ENCODE measurements around the gene FBXO34. TPM values are rescaled to one million over a fixed set of nuclear protein-coding genes. Genes with fewer than 3 reads are reported as not detected.
A peak's percentile ranks its signal among the peaks of the same experiment; 100 is the strongest.

The FBXO34 gene
- total and polyA plus RNA-seq, 4 experiments from 2014 or later, result 33.8 to 44.1 (median 42.9) TPM

DNA sequence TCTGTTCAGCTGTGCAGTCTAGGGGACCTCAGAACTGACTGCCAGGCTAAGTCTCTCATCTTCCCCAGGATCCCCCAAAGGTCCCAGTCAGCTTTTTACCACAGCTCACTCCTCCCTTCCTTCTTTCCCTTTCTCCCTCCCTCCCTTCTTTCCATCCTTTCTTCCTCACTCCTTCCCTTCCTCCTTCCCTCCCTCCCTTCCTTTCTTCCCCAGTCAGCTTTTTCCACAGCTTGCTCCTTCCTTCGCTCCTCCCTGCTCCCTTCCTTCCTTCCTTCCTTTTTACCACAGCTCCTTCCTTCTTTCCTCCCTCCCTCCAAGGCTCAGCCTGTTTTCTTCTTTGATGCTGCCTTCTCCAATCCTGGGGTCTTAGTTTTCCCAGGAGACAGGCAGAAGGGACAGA, 101.2 kb downstream of the FBXO34 start:
- peaks cover 44 to 54% of the 10 kb centered on the region in 2 donors for H3K36me3 Mint-ChIP-seq
- CTCF ChIA-PET (ENCODE audit: partially characterized antibody), result interaction anchor here (0.6 to 3.7 kb wide), 6 partner anchors 9 to 392 kb away, joined by 3 to 20 read pairs (median 4); partner anchors contain the start of gene FBXO34
- Histone ChIP-seq H3K4me1 (ENCODE audit: insufficient read depth, low read length) (peaks cover 33% of the 10 kb centered on the region), H3K27me3 (ENCODE audit: insufficient read depth, low read length) (no peaks in the 10 kb centered on the region), H3K36me3 (ENCODE audit: insufficient read depth, low read length) (peaks cover 21% of the 10 kb centered on the region), H3K9me3 (ENCODE audit: control insufficient read depth in 1 of 2, low read length in 2 of 2) (no peaks in the 10 kb centered on the region), H3K4me3 (ENCODE audit: low read length in 2 of 2) (no peak overlapping the region), H3K27ac (ENCODE audit: low read depth, low read length) (no peak overlapping the region)
- POLR2A ChIA-PET (ENCODE audit: partially characterized antibody), result interaction anchor here (1.4 to 3.4 kb wide), 2 partner anchors 9 to 35 kb away, joined by 3 to 12 read pairs; no protein-coding TSS in a partner anchor
- H3K27ac Mint-ChIP-seq, result peak overlapping the region in 6 of 7 donors; percentile 75 to 92 (median 86)
- no peak overlapping the region for H3K4me3 Mint-ChIP-seq
- no peaks in the 10 kb centered on the region for H3K27me3 Mint-ChIP-seq
- peaks cover 32 to 43% (median 38%) of the 10 kb centered on the region in 4 donors for H3K4me1 Mint-ChIP-seq
- DNase-seq, result no peak
- no peaks in the 10 kb centered on the region for H3K9me3 Mint-ChIP-seq
- intact Hi-C loops (cut with micrococcal nuclease), result loop anchor here (5.0 kb wide), 2 partner anchors 35 to 40 kb away; partner anchors contain the start of gene ATG14

DNA sequence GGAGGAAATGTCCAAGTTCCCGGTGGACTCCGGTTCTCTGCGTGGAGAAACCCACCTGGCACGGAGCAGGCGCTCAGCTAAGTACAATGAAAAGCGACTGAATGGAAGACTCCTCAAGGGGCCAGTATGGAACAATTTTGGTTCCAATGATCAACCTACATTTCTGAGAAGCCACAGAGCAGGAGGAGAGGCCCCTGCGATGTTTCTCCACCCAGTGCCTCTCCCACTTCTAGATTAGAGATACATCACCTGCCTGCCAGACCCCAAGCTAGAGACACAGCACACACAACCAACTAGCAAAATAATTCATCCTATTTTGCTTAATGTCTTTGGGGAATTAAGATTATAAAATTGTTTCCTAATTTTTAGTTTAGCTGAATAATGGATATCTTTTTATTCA, 101.6 kb downstream of the FBXO34 start:
- H3K36me3 ChIP-seq (ENCODE audit: insufficient read depth, low read length), result peaks cover 24% of the 10 kb centered on the region
- no peaks in the 10 kb centered on the region for H3K27me3 ChIP-seq (ENCODE audit: insufficient read depth, low read length)
- Mint-ChIP-seq H3K4me1 (peaks cover 32 to 43% (median 38%) of the 10 kb centered on the region in 4 donors), H3K27ac (peak overlapping the region; percentile 36 to 92 (median 75)), H3K36me3 (peaks cover 43 to 54% of the 10 kb centered on the region in 2 donors), H3K9me3 (no peaks in the 10 kb centered on the region), H3K4me3 (no peak overlapping the region), H3K27me3 (no peaks in the 10 kb centered on the region)
- ChIA-PET CTCF (ENCODE audit: partially characterized antibody) (interaction anchor here (0.7 to 3.7 kb wide), 6 partner anchors 9 to 101 kb away, joined by 3 to 20 read pairs (median 3); partner anchors contain the start of gene FBXO34), POLR2A (ENCODE audit: partially characterized antibody) (interaction anchor here (1.4 to 3.4 kb wide), 2 partner anchors 9 to 35 kb away, joined by 3 to 12 read pairs; no protein-coding TSS in a partner anchor)
- H3K4me3 ChIP-seq (ENCODE audit: low read length in 2 of 2), result no peak overlapping the region
- no peak overlapping the region for H3K27ac ChIP-seq (ENCODE audit: low read depth, low read length)
- H3K4me1 ChIP-seq (ENCODE audit: insufficient read depth, low read length), result peaks cover 33% of the 10 kb centered on the region
- H3K9me3 ChIP-seq (ENCODE audit: control insufficient read depth in 1 of 2, low read length in 2 of 2), result no peaks in the 10 kb centered on the region
- no peak for DNase-seq
- intact Hi-C loops (cut with micrococcal nuclease), result loop anchor here (5.0 kb wide), 2 partner anchors 36 to 39 kb away; partner anchors contain the start of gene ATG14

DNA sequence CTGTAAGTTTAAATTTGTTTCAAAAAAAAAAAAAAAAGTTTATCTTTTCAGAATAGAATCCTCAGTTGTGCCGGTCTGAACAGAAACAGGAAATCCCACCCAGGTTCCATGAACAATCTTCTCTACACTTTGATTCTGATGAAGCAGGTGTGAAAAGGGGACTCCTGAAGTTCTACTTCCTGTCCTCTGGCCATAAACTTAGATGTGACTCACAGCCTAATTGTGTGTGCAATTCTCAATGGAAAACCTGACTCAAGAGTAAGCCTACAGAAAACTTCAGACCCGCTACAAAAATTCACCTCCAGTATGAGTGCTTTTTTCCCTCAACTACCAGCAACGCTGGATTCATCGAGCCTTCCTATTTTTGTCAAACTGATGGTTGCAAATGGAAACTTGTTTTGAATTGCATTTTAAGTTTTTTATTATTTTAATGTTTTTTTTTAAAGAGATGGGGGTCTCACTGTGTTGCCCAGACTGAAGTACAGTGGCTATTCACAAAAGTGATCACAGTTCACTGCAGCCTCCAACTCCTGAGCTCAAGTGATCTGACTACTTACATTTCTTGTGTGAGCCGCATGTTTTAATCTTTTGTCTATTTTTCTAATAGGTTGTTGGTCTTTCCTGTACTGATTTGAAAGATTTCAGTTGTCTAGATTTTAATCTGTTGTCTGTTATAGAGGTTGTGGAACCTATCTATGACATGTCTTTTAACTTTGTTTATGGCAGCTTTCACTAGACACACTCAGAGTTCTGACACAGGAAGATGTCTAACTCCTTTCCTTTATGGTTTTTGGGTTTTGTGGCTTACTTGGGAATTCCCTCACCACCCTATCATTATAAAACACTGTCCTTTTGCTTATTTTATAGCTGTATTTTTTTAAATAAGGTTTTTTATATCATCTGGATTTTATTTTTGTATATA, 102.8 kb downstream of the FBXO34 start:
- Mint-ChIP-seq H3K36me3 (peaks cover 44 to 55% of the 10 kb centered on the region in 2 donors), H3K4me3 (peak overlapping the region; percentile 52 to 87 (median 58)), H3K9me3 (no peaks in the 10 kb centered on the region), H3K27ac (peak overlapping the region; percentile 81 to 98 (median 89)), H3K27me3 (no peaks in the 10 kb centered on the region), H3K4me1 (peaks cover 32 to 49% (median 38%) of the 10 kb centered on the region in 4 donors)
- no peaks in the 10 kb centered on the region for H3K9me3 ChIP-seq (ENCODE audit: control insufficient read depth in 1 of 2, low read length in 2 of 2)
- ChIA-PET CTCF (ENCODE audit: partially characterized antibody) (interaction anchor here (0.7 to 3.7 kb wide), 9 partner anchors 10 to 102 kb away, joined by 3 to 20 read pairs (median 4); partner anchors contain the start of gene FBXO34), POLR2A (ENCODE audit: partially characterized antibody) (interaction anchor here (0.6 to 3.4 kb wide), 12 partner anchors 10 to 102 kb away, joined by 3 to 14 read pairs (median 4); partner anchors contain the start of gene ATG14)
- peaks cover 33% of the 10 kb centered on the region for H3K4me1 ChIP-seq (ENCODE audit: insufficient read depth, low read length)
- intact Hi-C loops (cut with micrococcal nuclease), result loop anchor here (5.0 kb wide), 2 partner anchors 37 to 38 kb away; partner anchors contain the start of gene ATG14
- H3K27ac ChIP-seq (ENCODE audit: low read depth, low read length), result peak overlapping the region; percentile 33
- DNase-seq, result peak; percentile 68 to 85 (median 70)
- peaks cover 27% of the 10 kb centered on the region for H3K36me3 ChIP-seq (ENCODE audit: insufficient read depth, low read length)
- no peaks in the 10 kb centered on the region for H3K27me3 ChIP-seq (ENCODE audit: insufficient read depth, low read length)
- peak overlapping the region in 1 of 2 donors; percentile 18 for H3K4me3 ChIP-seq (ENCODE audit: low read length in 2 of 2)

DNA sequence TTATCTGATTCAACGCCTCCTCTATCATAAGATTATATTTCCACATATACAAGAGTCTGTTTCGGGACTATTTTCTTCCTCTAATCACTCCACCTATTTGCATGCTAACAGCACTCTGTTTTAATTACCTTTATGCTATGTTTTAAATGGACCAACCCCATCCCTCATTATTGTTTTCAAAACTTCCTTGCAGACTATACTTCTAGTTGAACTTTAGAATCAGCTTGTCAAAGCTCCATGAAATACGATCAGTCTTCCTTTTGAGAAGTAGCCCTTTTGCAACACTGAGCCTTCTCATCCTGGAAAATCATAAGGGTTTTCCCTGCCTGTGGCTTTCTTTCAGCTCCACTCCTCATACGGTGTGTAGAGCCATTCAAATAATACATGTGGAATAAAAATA, 103.5 kb downstream of the FBXO34 start:
- ChIA-PET CTCF (ENCODE audit: partially characterized antibody) (interaction anchor here (1.0 to 3.7 kb wide), 8 partner anchors 10 to 163 kb away, joined by 3 to 20 read pairs (median 4); partner anchors contain the start of gene FBXO34), POLR2A (ENCODE audit: partially characterized antibody) (interaction anchor here (0.6 to 2.8 kb wide), 10 partner anchors 11 to 103 kb away, joined by 3 to 14 read pairs (median 4); partner anchors contain the start of gene ATG14)
- Histone ChIP-seq H3K4me3 (ENCODE audit: low read length in 2 of 2) (peak overlapping the region in 1 of 2 donors; percentile 18), H3K27ac (ENCODE audit: low read depth, low read length) (peak overlapping the region; percentile 33), H3K27me3 (ENCODE audit: insufficient read depth, low read length) (no peaks in the 10 kb centered on the region), H3K9me3 (ENCODE audit: control insufficient read depth in 1 of 2, low read length in 2 of 2) (no peaks in the 10 kb centered on the region), H3K4me1 (ENCODE audit: insufficient read depth, low read length) (peaks cover 33% of the 10 kb centered on the region), H3K36me3 (ENCODE audit: insufficient read depth, low read length) (peaks cover 21% of the 10 kb centered on the region)
- peak overlapping the region in 7 of 8 donors; percentile 23 to 87 (median 52) for H3K4me3 Mint-ChIP-seq
- no peak for DNase-seq
- peak overlapping the region; percentile 64 to 98 (median 89) for H3K27ac Mint-ChIP-seq
- peaks cover 39 to 50% of the 10 kb centered on the region in 2 donors for H3K36me3 Mint-ChIP-seq
- peaks cover 32 to 49% (median 37%) of the 10 kb centered on the region in 4 donors for H3K4me1 Mint-ChIP-seq
- H3K27me3 Mint-ChIP-seq, result no peaks in the 10 kb centered on the region
- intact Hi-C loops (cut with micrococcal nuclease), result loop anchor here (5.0 kb wide), 2 partner anchors 37 to 38 kb away; partner anchors contain the start of gene ATG14
- H3K9me3 Mint-ChIP-seq, result no peaks in the 10 kb centered on the region

DNA sequence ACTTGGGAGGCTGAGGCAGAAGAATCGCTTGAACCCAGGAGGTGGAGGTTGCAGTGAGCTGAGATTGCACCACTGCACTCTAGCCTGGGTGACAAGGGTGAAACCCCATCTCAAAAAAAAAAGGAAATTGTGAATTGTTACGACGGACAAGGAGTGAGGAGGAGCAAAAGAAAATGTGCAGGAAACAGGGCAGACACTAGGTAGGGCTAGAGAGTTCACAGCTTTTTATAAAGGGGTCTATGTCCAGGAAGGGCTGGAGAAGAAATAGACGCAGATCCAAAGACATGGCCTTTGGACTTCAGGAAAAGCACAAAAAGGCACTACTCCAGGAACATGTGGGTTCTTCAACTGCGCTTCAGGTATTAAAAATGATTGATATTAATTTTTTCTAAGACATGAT, 106.0 kb downstream of the FBXO34 start:
- H3K36me3 ChIP-seq (ENCODE audit: insufficient read depth, low read length), result peaks cover 30% of the 10 kb centered on the region
- H3K4me3 Mint-ChIP-seq, result no peak overlapping the region
- H3K9me3 ChIP-seq (ENCODE audit: control insufficient read depth in 1 of 2, low read length in 2 of 2), result no peaks in the 10 kb centered on the region
- peaks cover 50 to 58% of the 10 kb centered on the region in 2 donors for H3K36me3 Mint-ChIP-seq
- H3K4me1 ChIP-seq (ENCODE audit: insufficient read depth, low read length), result peaks cover 33% of the 10 kb centered on the region
- no peak overlapping the region for H3K27ac ChIP-seq (ENCODE audit: low read depth, low read length)
- H3K4me1 Mint-ChIP-seq, result peaks cover 28 to 45% (median 32%) of the 10 kb centered on the region in 4 donors
- H3K4me3 ChIP-seq (ENCODE audit: low read length in 2 of 2), result no peak overlapping the region
- ChIA-PET POLR2A (ENCODE audit: partially characterized antibody) (no interaction called here), CTCF (ENCODE audit: partially characterized antibody) (interaction anchor here (1.2 kb wide), 1 partner anchor 68 kb away, joined by 3 read pairs; no protein-coding TSS in a partner anchor)
- no peak for DNase-seq
- intact Hi-C loops (cut with micrococcal nuclease), result no loop called here
- H3K27ac Mint-ChIP-seq, result peak overlapping the region in 2 of 7 donors; percentile 26 to 66
- H3K27me3 Mint-ChIP-seq, result no peaks in the 10 kb centered on the region
- no peaks in the 10 kb centered on the region for H3K9me3 Mint-ChIP-seq
- H3K27me3 ChIP-seq (ENCODE audit: insufficient read depth, low read length), result no peaks in the 10 kb centered on the region

DNA sequence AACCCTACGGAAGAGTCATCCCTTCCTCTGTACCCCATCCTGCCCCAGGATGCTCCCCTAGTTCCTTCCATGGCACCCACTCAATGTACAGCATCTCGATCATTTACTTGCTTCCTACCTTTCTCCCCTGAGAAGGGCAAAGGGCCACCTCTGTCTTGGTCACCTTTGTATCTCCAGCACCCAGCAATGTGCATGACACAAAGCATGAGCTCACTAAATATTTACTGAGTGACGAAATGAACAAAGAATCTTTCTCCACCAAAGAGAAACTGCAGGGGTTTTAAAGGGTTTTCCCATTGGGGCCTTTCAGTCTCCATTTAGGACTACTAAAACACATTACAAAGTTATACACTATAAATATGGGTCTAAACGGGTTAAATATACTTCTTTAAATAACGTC, 109.8 kb downstream of the FBXO34 start:
- CTCF ChIA-PET (ENCODE audit: partially characterized antibody), result interaction anchor here (0.6 to 2.2 kb wide), 4 partner anchors 8 to 214 kb away, joined by 3 to 10 read pairs (median 3); no protein-coding TSS in a partner anchor
- Mint-ChIP-seq H3K9me3 (no peaks in the 10 kb centered on the region), H3K27me3 (no peaks in the 10 kb centered on the region), H3K27ac (peak overlapping the region in 1 of 7 donors; percentile 17), H3K36me3 (peaks cover 66 to 75% of the 10 kb centered on the region in 2 donors), H3K4me1 (peaks cover 5 to 13% (median 10%) of the 10 kb centered on the region in 4 donors), H3K4me3 (no peak overlapping the region)
- Histone ChIP-seq H3K27me3 (ENCODE audit: insufficient read depth, low read length) (no peaks in the 10 kb centered on the region), H3K36me3 (ENCODE audit: insufficient read depth, low read length) (peaks cover 29% of the 10 kb centered on the region), H3K9me3 (ENCODE audit: control insufficient read depth in 1 of 2, low read length in 2 of 2) (no peaks in the 10 kb centered on the region), H3K4me3 (ENCODE audit: low read length in 2 of 2) (no peak overlapping the region), H3K4me1 (ENCODE audit: insufficient read depth, low read length) (peaks cover 7% of the 10 kb centered on the region), H3K27ac (ENCODE audit: low read depth, low read length) (no peak overlapping the region)
- DNase-seq, result no peak
- intact Hi-C loops (cut with micrococcal nuclease), result no loop called here
- POLR2A ChIA-PET (ENCODE audit: partially characterized antibody), result interaction anchor here (0.9 kb wide), 1 partner anchor 10 kb away, joined by 3 read pairs; no protein-coding TSS in a partner anchor

All from CD4-positive, alpha-beta memory T cell (primary cell).